Stimulated activated CD8-positive, alpha-beta memory T cell treated with anti-CD3 and anti-CD28 coated beads, Interleukin-15, amount 100 ng/mL, for 1 hour (primary cell): Measurements from ENCODE around the gene TACC2.

Experiments
- DNase-seq: peaks from one replicate; pipeline ENCODE4 v3.0.0-alpha.2; 2020; ENCODE audit warnings: low read depth

The TACC2 gene

GRCh38 chr10:122253605-122254004, 264.6 kb downstream of the TACC2 start:
- DNase-seq, result no peak

DNA sequence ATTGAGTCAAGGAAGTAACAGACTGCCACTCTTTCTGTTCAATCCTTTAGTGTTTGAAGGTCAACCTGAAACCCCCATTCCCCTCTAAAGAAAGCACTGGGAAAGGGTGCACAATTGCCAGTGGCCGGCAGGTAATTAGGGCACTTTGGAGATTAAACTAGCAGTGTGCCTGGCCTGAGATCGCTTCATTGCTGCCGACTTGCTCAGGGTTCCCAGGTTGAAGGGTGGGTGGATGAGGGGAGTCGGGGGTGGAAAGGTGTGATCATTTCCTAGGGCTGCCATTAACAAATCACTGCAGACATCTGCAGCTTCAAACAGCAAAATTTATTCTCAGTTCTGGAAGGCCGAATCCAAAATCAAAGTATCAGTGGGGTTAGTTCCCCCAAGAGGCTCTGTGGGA, 265.9 kb downstream of the TACC2 start:
- DNase-seq, result no peak

DNA sequence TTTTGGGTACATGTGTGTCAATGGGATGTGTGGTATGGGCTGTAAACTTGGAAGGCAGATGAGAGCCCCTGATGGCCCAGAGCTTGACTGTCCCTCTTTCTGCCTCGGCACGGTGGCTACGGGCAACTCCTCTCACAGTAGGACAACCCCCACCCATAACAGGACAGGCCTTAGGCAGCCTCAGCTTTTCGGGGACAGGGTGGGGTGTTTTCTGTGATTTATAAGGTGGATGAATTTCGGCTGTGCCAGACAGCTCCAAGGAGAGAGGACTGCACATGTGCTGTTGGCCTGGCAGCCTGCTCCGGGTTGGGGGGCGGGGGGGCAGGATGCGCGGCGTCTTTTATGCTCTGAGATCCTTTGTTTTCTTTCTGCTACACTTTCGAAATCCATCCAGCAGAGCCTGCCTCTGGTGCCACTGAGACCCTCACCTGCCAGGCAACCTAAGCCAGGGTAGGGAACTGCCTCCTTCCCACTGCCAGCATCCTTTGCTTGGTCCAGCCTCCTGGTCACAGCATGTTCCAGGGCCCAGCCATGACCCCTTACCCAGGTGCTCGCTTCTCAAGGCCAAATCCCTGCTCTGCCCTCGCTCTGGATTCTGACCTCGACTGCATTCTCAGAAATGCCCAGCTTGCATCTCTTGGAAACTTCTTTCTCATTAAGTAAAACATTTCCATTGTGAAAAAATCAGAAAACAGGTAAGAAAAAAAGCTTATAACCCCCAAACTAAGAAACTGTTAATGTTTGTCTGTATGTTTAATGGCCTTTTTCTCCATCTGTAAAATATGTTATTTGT, 266.7 kb downstream of the TACC2 start:
- DNase-seq, result no peak

DNA sequence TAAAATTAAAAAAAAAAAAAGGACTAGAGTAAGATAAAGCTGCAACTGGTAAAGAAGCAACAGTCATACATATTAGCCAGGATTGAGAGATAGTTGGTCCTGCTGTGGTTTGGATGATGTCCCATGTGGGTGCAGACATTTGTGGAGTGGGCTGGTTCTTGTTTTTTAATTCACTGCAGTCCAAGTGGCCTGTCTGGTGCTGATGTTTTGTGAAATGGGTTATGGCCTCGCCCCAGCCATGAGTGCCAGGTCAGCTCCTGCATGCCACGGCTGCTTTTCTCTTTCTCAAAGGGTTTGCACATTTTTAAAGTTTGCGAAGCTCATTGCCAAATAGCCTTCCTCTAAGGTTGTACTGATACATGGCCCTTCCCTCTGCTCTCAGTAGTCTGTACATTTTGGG, 268.1 kb downstream of the TACC2 start:
- DNase-seq, result no peak

GRCh38 chr10:122258136-122259074, 269.4 kb downstream of the TACC2 start:
- no peak for DNase-seq

GRCh38 chr10:122259075-122259466, 270.1 kb downstream of the TACC2 start:
- DNase-seq, result no peak

- no peak for DNase-seq
Measured at GRCh38 chr10:122261584-122261983, 272.6 kb downstream of the TACC2 start.

- no peak for DNase-seq
Measured at GRCh38 chr10:122263971-122264370, 275.0 kb downstream of the TACC2 start.

- no peak for DNase-seq
Measured at GRCh38 chr10:122264436-122264835, 275.5 kb downstream of the TACC2 start.

DNA sequence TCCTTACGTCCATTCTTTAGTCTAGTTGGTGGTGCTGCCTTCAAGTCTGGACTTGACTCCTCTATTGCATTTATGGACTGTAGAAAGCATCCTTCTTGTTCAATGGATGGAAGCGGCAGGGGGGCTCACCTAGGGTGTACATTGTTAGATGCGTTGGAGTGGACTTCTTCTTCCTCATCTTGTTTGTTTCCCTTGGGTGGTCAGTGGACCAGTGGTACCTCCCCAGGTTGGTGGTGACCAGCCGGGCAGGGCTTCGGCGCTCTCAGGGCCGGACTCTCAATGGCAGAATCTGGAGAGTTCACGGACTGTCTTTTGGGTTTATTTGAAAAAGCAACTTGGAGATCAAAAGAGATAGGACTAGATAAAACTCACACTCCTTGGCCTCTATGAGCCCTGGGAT, 276.0 kb downstream of the TACC2 start:
- DNase-seq, result no peak

GRCh38 chr10:122265896-122266295, 276.9 kb downstream of the TACC2 start:
- no peak for DNase-seq

GRCh38 chr10:122267849-122268737, 279.1 kb downstream of the TACC2 start:
- peak; percentile 19 for DNase-seq

DNA sequence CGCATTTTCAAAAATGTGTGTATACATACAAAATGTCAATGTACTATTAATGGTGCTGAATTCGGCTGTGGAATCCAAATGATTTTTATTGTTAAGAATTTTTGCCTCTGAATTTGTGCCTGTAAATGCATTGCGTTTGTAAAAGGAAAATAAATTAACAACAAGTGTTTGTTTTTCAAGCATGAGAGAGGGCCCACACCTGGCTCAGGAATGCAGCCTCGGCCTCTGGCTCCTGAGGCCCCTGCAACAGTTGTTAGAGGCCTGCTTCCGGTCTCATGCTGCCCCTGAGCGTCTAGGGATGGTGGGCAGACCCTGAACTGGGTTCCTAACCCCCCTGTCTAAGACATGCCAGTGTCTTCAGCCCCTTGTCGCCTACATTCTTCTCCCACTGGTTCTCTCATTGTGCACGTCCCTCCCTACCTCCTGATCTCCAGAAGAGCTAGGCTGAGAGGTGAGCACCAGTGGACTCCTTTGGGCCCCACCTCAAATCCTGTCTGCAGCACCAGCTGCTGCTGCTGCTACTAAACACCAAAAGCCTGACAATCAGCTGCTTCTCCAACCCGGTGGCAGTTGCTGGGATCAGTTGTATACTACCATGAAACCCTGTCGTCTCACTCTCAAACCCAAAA, 280.2 kb downstream of the TACC2 start:
- no peak for DNase-seq

DNA sequence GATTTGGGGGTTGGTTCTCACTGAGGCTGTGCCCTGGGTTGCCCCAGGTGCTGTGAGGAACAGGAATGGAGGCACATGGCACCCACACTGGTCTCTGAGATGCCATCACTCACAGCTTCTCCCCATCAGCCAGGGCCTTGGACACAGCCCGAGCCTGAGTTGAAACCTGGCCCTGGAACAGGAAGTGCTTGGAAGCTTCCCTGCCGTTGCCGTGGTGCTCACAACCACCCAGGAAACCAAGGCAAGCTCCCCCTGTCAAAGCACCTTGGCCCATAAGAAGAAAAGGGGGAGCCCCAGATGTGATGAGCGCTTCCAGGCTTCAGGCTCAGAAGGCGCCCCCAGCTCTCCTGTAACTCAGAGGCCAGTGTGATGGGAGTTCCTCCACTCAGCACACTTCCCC, 282.1 kb downstream of the TACC2 start, which contains the start of gene BTBD16:
BTBD16 (plus strand) TSS at position 221 of the 400 bp plus-strand sequence. CDS start 3,786 bp downstream, outside the sequence.
- DNase-seq, result no peak

DNA sequence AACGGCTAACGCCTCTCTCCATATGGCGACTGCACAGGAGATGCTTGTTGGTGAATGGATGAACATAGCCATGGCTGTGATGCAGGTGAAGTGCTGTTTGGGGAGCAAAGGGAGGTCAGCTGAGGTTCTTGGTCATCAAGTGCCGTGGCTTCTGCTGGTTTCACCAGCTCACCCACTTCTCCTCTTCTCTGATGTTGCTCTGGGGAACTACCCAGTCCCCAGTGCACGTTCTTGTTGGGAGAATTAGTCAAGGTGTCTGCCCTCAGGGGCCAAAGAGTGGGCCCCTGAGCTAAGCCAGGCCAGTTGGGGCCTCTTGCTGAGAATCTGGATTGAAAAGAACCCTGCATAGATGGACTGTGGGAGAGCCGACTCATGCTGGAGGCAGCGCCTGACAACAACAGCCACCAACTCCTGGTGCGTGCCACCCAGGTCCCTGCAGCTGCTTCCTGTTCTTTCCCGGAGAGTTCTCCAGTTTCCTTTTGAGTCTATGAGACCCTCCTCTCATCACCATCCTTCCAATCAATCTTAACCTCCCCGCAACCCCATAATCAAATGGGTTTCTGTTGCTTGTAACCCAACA, 285.1 kb downstream of the TACC2 start:
- no peak for DNase-seq

DNA sequence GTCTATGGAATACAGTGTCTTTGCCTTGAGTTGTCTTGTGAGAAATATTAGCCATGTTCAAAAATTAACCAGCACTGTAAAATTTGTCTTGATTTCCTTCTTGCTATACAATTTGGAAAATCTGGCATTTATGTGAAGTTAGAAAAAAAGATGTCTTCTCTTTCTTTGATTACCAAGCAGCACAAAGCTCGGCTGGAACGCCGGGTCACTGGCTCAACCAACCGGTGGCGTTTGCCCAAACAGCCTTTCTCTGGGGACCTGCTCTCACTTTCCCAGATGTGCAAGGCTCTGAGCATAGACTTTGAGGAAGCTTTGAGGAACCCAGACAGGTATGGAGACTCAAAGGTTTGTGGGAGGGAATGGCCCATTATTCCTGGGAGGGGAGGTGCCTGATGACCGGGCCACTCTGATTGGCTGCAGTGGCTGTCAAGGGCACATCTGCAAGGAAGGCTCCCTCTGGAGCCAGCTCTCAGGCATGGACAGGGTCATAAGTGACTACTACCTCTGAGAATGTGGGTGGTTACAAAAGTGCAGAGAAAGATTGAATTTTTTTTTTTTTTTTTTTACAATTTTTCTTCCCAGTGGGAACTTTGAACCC, 287.7 kb downstream of the TACC2 start:
- DNase-seq, result no peak

DNA sequence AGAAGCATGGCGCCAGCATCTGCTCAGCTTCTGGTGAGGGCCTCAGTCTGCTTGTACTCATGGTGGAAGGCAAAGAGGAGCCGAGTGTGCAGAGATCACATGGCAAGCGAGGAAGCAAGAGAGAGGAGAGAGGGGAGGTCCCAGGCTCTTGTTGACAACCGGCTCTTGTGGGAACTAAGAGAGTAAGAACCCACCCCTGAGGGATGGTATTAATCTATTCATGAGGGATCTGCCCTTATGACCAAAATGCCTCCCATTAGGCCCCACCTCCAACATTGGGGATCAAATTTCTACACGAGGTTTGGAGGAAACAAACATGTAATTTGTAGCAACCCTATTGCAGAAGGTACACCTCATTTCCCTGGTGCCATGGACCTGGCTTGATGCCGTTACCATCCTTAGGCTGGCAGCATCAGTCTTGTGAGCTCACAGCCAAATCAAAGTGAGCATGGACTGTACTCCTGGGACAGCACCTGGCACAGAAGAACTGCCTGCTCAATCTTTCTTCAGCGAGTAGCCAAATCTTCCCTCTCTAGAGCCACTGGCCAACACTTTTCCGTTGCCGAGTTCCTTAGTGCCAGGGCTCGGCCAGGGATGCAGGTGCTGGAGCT, 288.7 kb downstream of the TACC2 start:
- no peak for DNase-seq

DNA sequence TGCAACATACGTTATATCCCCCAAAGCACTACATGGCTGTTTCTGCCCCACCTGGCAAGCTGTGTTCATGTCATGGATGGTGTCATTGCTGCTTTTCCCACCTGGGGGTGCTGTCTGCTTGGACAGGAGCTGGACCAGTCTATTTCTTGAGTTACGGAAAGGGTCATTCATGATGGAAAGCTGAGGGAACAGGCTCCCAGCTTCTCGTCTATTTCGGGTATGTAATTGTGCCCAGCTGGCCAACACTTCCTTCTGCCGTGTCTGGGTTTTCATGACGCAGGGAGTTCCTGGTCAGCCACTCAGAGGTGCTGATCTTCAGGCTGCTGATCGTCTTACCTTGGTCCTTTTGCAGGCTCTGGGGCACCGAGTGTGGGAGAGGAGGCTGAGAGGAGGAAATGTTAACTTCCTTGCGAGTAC, 290.8 kb downstream of the TACC2 start:
- no peak for DNase-seq

DNA sequence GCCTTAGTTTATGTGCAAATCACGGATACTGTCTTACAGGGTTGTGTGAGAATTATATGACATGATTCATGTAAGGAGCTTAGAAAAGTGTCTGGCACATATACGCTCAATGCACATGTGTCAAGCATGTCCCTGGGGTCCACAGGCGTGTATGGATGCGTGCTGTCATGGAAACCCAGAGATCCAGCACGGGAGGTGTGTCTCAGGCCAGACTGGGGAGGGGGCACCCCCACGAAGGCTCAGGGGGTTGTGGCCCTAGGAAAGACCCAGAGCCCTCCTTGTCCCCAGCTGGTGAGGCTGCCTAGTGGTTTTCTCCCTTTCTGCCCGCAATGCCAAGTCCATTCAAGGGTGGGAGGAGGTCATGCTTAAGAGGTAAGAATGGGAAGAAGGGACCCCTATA, 291.2 kb downstream of the TACC2 start:
- no peak for DNase-seq

- no peak for DNase-seq
Measured at GRCh38 chr10:122281018-122281626, 292.2 kb downstream of the TACC2 start.
